ENCODE results near the gene GMCL1.

The GMCL1 gene

GRCh38 chr2:69791045-69791444 lies 38.4 kb upstream of the GMCL1 start:
- DNase-seq (ENCODE audit: low read depth in 1 of 2, low spot score in 1 of 2): no peak
- no peaks in the 10 kb centered on the region for H3K27me3 ChIP-seq (ENCODE audit: insufficient read depth, poor library complexity, severe bottlenecking)
- H3K4me3 ChIP-seq (replicated peaks; ENCODE audit: insufficient read depth, low read length): no peak overlapping the region
- no peak for TF ChIP-seq REST (IDR thresholded peaks at IDR 0.05; ENCODE audit: insufficient replicate concordance, low read depth)
- TF ChIP-seq GABPA (IDR thresholded peaks at IDR 0.05; ENCODE audit: low read depth): no peak
- no peak for TF ChIP-seq CTCF (IDR thresholded peaks at IDR 0.05; ENCODE audit: insufficient read depth, low read length)
- no peak for TF ChIP-seq SPI1 (IDR thresholded peaks at IDR 0.05; ENCODE audit: borderline replicate concordance, low read depth)
- TF ChIP-seq POLR2AphosphoS5 (IDR thresholded peaks at IDR 0.05; ENCODE audit: low read depth): no peak
- no peak overlapping the region for H3K27ac ChIP-seq (replicated peaks)

- TF ChIP-seq SPI1 (IDR thresholded peaks at IDR 0.05; ENCODE audit: borderline replicate concordance, low read depth) (no peak), GABPA (IDR thresholded peaks at IDR 0.05; ENCODE audit: low read depth) (no peak), CTCF (IDR thresholded peaks at IDR 0.05; ENCODE audit: insufficient read depth, low read length) (no peak), POLR2AphosphoS5 (IDR thresholded peaks at IDR 0.05; ENCODE audit: low read depth) (no peak), REST (IDR thresholded peaks at IDR 0.05; ENCODE audit: insufficient replicate concordance, low read depth) (no peak)
- DNase-seq (ENCODE audit: low read depth in 1 of 2, low spot score in 1 of 2): no peak
- Histone ChIP-seq H3K4me3 (replicated peaks; ENCODE audit: insufficient read depth, low read length) (no peak overlapping the region), H3K27ac (replicated peaks) (no peak overlapping the region), H3K27me3 (ENCODE audit: insufficient read depth, poor library complexity, severe bottlenecking) (no peaks in the 10 kb centered on the region)
Observed at GRCh38 chr2:69796174-69796573, 33.3 kb upstream of the GMCL1 start.

- Histone ChIP-seq H3K27me3 (ENCODE audit: insufficient read depth, poor library complexity, severe bottlenecking) (no peaks in the 10 kb centered on the region), H3K27ac (replicated peaks) (no peak overlapping the region), H3K4me3 (replicated peaks; ENCODE audit: insufficient read depth, low read length) (no peak overlapping the region)
- no peak for DNase-seq (ENCODE audit: low read depth in 1 of 2, low spot score in 1 of 2)
- no peak for TF ChIP-seq CTCF (IDR thresholded peaks at IDR 0.05; ENCODE audit: insufficient read depth, low read length)
- TF ChIP-seq SPI1 (IDR thresholded peaks at IDR 0.05; ENCODE audit: borderline replicate concordance, low read depth): no peak
- no peak for TF ChIP-seq GABPA (IDR thresholded peaks at IDR 0.05; ENCODE audit: low read depth)
- no peak for TF ChIP-seq REST (IDR thresholded peaks at IDR 0.05; ENCODE audit: insufficient replicate concordance, low read depth)
- TF ChIP-seq POLR2AphosphoS5 (IDR thresholded peaks at IDR 0.05; ENCODE audit: low read depth): no peak
Observed at GRCh38 chr2:69797235-69797634, 32.2 kb upstream of the GMCL1 start.
